Right renal pelvis (tissue), 4 donors: ENCODE results near the gene RPUSD4. TPM values are rescaled to one million over a fixed set of nuclear protein-coding genes. Genes with fewer than 3 reads are reported as not detected.

ENCODE experiments used
- DNase-seq, 4 donors: peaks; one replicate each; pipeline ENCODE4 v3.0.0-alpha.2; 2013; ENCODE audit warnings: low read depth in 4 of 4, low spot score in 3 of 4, missing footprints in 1 of 4
- polyA plus RNA-seq, 4 donors: library from polyadenylated mRNA; unstranded; fragments of 120-200 nt; gene quantifications; one replicate each; pipeline ENCODE4 v1.2.1, GENCODE V29; 2013; ENCODE audit not compliant: insufficient read length in 4 of 4

RPUSD4 gene
- polyA plus RNA-seq, 4 donors: 29.8 to 32.5 (median 30.9) TPM

- DNase-seq: no peak
These were observed 3.4 kb upstream of the RPUSD4 start for GRCh38 chr11:126214841-126215240.

- no peak for DNase-seq
These were observed 3.0 kb upstream of the RPUSD4 start for GRCh38 chr11:126214441-126214840.

- no peak for DNase-seq
These were observed 725 bp upstream of the RPUSD4 start for GRCh38 chr11:126212089-126212660.

- DNase-seq: no peak
These were observed 597 bp downstream of the RPUSD4 start for GRCh38 chr11:126210871-126211235.

GRCh38 chr11:126207896-126208295 is 3.6 kb downstream of the RPUSD4 start:
- no peak for DNase-seq

GRCh38 chr11:126205359-126205758 is 6.1 kb downstream of the RPUSD4 start:
- DNase-seq: no peak

GRCh38 chr11:126202646-126203359 is 8.6 kb downstream of the RPUSD4 start:
- no peak for DNase-seq

GRCh38 chr11:126198648-126199047 is 12.8 kb downstream of the RPUSD4 start:
- no peak for DNase-seq

GRCh38 chr11:126197277-126197939 is 14.0 kb downstream of the RPUSD4 start:
- no peak for DNase-seq

GRCh38 chr11:126195119-126195518 is 16.3 kb downstream of the RPUSD4 start:
- no peak for DNase-seq

- no peak for DNase-seq
These were observed 17.3 kb downstream of the RPUSD4 start for GRCh38 chr11:126194121-126194543.

- no peak for DNase-seq
These were observed 18.4 kb downstream of the RPUSD4 start for GRCh38 chr11:126193038-126193478.

- DNase-seq: no peak
These were observed 19.1 kb downstream of the RPUSD4 start for GRCh38 chr11:126192361-126192760.

- no peak for DNase-seq
These were observed 19.9 kb downstream of the RPUSD4 start for GRCh38 chr11:126191379-126192073.

GRCh38 chr11:126190792-126191191 is 20.7 kb downstream of the RPUSD4 start:
- no peak for DNase-seq

GRCh38 chr11:126189109-126189929 is 22.1 kb downstream of the RPUSD4 start:
- DNase-seq: no peak

- no peak for DNase-seq
These were observed 22.9 kb downstream of the RPUSD4 start for GRCh38 chr11:126188332-126189108.

GRCh38 chr11:126186708-126187529 is 24.5 kb downstream of the RPUSD4 start:
- no peak for DNase-seq
